Suprapubic skin (tissue), 4 donors: ENCODE data around the gene PLA2R1. TPM values are rescaled to one million over a fixed set of nuclear protein-coding genes. Genes with fewer than 3 reads are reported as not detected.

Experiments
- DNase-seq, 2 donors: peaks; one replicate each; pipeline ENCODE4 v3.0.0-alpha.2; 2019; ENCODE audit warnings: low spot score in 2 of 2
- H3K27ac ChIP-seq: fragments of 200-600 bp; sonication (generic); one replicate; pipeline ENCODE4 v1.5.1; 2019
- H3K27me3 ChIP-seq: fragments of 200-600 bp; sonication (generic); one replicate; pipeline ENCODE4 v1.5.1; 2019
- H3K36me3 ChIP-seq: fragments of 200-600 bp; sonication (generic); one replicate; pipeline ENCODE4 v1.5.1; 2019
- H3K4me1 ChIP-seq: fragments of 200-600 bp; sonication (generic); one replicate; pipeline ENCODE4 v1.5.1; 2019
- H3K4me3 ChIP-seq: fragments of 200-600 bp; sonication (generic); one replicate; pipeline ENCODE4 v1.5.1; 2019; ENCODE audit warnings: mild to moderate bottlenecking
- H3K9me3 ChIP-seq: fragments of 200-600 bp; sonication (generic); one replicate; pipeline ENCODE4 v1.5.1; 2019
- EP300 ChIP-seq: sonication (generic); formaldehyde crosslinking; IDR thresholded peaks from one replicate; pipeline ENCODE4 v1.6.1; 2017; ENCODE audit warnings: antibody characterized with exemption
- POLR2A ChIP-seq, 2 donors: fragments of 450-650 bp; IDR thresholded peaks; one replicate each; pipeline ENCODE4 v1.6.1; 2017; ENCODE audit warnings: antibody characterized with exemption in 2 of 2, mild to moderate bottlenecking in 2 of 2, moderate library complexity in 2 of 2
- POLR2AphosphoS5 ChIP-seq, 3 donors: sonication (generic); formaldehyde crosslinking; IDR thresholded peaks; one replicate each; pipeline ENCODE4 v1.6.1; 2017; ENCODE audit warnings: antibody characterized with exemption in 3 of 3
- WGBS: methylation state at CpG from one replicate; pipeline ENCODE4 v1.1.5; 2018; 5-methylcytosine and 5-hydroxymethylcytosine counted together
- total RNA-seq, 4 donors: library from RNA; depleted of rRNA; stranded (reverse); fragments of >200 nt; gene quantifications; one replicate each; pipeline ENCODE4 v1.1.0, GENCODE V29; 2016
- TF ChIP-seq, protein P1 (sequence below), 2 donors: fragments of 200-600 bp in 1 of 2; fragments of 450-650 bp in 1 of 2; sonication (generic) in 1 of 2; IDR thresholded peaks; one replicate each; pipeline ENCODE4 v1.5.1; 2016 to 2019; ENCODE audit warnings: antibody characterized with exemption in 2 of 2, mild to moderate bottlenecking in 1 of 2, moderate library complexity in 1 of 2

PLA2R1 gene
- total RNA-seq, 4 donors from 2014 or later = 31.3 to 68.8 (median 40.8) TPM

DNA sequence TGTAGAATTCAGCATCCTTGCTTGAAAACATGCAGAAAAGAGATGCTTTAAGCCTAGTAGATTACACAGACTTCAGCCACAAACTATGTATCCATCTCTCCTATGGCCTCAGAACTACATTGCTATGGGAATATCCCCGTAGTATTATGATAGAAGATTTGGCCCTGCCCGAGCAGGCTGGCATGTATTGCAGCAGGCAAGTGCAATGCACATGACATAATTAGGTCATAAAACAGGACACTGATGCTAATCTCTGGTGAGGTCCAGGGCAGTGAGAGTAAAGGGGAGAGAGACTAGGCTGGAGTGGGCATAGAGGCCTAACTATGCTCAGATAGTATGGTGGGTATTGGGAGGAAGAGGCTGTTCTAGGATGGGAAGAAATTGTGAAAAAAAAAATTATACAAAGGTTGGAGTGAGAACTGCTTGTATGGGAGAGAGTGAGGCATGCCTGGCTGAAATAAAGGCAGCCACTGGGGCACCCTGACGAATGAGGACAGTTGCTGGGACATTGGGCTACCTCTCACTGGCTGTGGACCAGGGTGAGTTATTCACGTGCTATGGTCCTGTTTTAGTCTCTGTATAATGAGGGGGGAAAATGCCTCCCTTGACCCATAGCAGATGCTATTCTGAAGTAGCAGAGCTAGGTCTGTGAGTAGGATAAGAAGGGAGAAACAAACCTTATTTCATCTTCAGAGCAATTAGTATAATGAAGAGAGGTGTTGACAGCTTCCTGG lies 1.6 kb upstream of the PLA2R1 start:
- Histone ChIP-seq H3K9me3 (no peaks in the 10 kb centered on the region), H3K36me3 (no peaks in the 10 kb centered on the region), H3K27me3 (no peaks in the 10 kb centered on the region), H3K4me3 (no peak overlapping the region), H3K4me1 (peaks cover 37% of the 10 kb centered on the region), H3K27ac (peak overlapping the region; percentile 86)
- no peak for DNase-seq
- WGBS = 72% methylated on average over 4 of the region's 4 CpGs
- TF ChIP-seq POLR2A (IDR thresholded peaks at IDR 0.05) = no peak
- no peak for TF ChIP-seq EP300
- no peak for TF ChIP-seq POLR2AphosphoS5 (IDR thresholded peaks at IDR 0.05)
- TF ChIP-seq, protein P1, sequence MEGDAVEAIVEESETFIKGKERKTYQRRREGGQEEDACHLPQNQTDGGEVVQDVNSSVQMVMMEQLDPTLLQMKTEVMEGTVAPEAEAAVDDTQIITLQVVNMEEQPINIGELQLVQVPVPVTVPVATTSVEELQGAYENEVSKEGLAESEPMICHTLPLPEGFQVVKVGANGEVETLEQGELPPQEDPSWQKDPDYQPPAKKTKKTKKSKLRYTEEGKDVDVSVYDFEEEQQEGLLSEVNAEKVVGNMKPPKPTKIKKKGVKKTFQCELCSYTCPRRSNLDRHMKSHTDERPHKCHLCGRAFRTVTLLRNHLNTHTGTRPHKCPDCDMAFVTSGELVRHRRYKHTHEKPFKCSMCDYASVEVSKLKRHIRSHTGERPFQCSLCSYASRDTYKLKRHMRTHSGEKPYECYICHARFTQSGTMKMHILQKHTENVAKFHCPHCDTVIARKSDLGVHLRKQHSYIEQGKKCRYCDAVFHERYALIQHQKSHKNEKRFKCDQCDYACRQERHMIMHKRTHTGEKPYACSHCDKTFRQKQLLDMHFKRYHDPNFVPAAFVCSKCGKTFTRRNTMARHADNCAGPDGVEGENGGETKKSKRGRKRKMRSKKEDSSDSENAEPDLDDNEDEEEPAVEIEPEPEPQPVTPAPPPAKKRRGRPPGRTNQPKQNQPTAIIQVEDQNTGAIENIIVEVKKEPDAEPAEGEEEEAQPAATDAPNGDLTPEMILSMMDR (IDR thresholded peaks at IDR 0.05) = no peak

DNA sequence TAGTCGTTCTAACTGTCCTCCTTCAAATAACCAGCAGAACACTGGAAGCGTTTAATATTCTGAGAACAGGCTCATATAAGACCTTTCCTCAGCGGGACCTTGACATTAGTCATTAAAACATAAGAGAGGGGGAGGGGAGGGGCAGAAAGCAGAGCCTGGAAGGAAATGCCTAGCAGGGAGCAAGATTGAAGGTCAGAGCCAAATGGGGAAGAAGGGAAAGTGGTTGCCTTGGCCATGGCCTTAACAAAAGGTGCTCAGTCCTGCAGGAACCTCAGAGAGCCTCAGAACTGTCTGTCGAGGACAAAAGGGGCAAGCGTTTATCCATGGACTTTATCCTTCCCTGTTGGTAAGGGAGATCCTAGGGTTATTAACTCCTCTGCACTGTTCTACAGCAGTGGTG lies 856 bp upstream of the PLA2R1 start:
- TF ChIP-seq POLR2AphosphoS5 (IDR thresholded peaks at IDR 0.05) (no peak), EP300 (no peak), POLR2A (IDR thresholded peaks at IDR 0.05) (no peak)
- TF ChIP-seq, protein P1 (IDR thresholded peaks at IDR 0.05) = no peak
- no peaks in the 10 kb centered on the region for H3K36me3 ChIP-seq

DNA sequence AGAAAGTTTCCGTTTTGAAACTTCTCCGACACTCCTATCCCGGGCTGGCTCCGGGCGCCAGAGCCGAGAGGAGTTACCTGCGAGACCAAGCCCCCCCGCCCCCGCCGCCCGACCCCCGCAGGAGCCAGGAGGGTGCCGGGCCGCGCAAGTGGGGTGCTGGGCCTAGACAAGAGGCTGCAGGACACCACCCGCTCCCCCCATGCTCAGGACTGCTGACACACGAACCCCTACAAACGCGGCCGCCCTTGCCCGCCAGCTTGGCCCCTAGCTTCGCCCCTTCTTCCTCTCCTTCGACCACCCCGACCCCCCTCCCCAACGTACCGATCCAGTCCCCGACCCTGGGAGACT lies 497 bp downstream of the PLA2R1 start:
- Histone ChIP-seq H3K9me3 (no peaks in the 10 kb centered on the region), H3K27me3 (no peaks in the 10 kb centered on the region), H3K36me3 (no peaks in the 10 kb centered on the region), H3K27ac (peak overlapping the region; percentile 86), H3K4me3 (peak overlapping the region; percentile 86), H3K4me1 (peaks cover 37% of the 10 kb centered on the region)
- WGBS = 2% methylated on average over 12 of the region's 27 CpGs
- peak in 1 of 2 donors; percentile 70 for DNase-seq
- TF ChIP-seq EP300 = no peak
- TF ChIP-seq POLR2A (IDR thresholded peaks at IDR 0.05) = no peak
- no peak for TF ChIP-seq POLR2AphosphoS5 (IDR thresholded peaks at IDR 0.05)
- TF ChIP-seq, protein P1 (IDR thresholded peaks at IDR 0.05) = no peak

More for the DNA sequence above, 856 bp upstream of the PLA2R1 start:
- 43% methylated on average over 5 of the region's 5 CpGs for WGBS
- peaks cover 37% of the 10 kb centered on the region for H3K4me1 ChIP-seq
- no peaks in the 10 kb centered on the region for H3K27me3 ChIP-seq
- H3K27ac ChIP-seq = peak overlapping the region; percentile 86
- peak overlapping the region; percentile 86 for H3K4me3 ChIP-seq
- no peak for DNase-seq
- H3K9me3 ChIP-seq = no peaks in the 10 kb centered on the region

DNA sequence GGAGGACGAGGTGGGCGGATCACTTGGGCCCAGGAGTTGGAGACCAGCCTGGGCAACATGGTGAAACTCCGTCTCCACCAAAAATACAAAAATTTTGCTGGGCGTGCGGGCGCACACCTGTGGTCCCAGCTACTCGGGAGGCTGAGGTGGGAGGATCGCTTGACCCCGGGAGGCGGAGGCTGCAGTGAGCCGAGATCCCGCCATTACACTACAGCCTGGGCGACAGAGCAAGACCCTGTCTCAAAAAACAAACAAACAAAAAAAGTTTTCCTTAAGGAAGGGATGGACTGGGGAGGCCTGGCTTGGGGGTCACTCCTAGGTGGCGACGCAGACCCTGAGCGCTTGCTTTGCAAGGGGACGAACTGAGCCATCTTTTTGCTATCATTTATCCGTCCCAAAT lies 882 bp downstream of the PLA2R1 start:
- Histone ChIP-seq H3K4me3 (peak overlapping the region; percentile 86), H3K36me3 (no peaks in the 10 kb centered on the region), H3K27ac (peak overlapping the region; percentile 86), H3K4me1 (peaks cover 37% of the 10 kb centered on the region), H3K9me3 (no peaks in the 10 kb centered on the region), H3K27me3 (no peaks in the 10 kb centered on the region)
- TF ChIP-seq POLR2A (IDR thresholded peaks at IDR 0.05) = no peak
- TF ChIP-seq, protein P1 (IDR thresholded peaks at IDR 0.05) = no peak
- WGBS = 67% methylated on average over 15 of the region's 18 CpGs
- DNase-seq = no peak

DNA sequence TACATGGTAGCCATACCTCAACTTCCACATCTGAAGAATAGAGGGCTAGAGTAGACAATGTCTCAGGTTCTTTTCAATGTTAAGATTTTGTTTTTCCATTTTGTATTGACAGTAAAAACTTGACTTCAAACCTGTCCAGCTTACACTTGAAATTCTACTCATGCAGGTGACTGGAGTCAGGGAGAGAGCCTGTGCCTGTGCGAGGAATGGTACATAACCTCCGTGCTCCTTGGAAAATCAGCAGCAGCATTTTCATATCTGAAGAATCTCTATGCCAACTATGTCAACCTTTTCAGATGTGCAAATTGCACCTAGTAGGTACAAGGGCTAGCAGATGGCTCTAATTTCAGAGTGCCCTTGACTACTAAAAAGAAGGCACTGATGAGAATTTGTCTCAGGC lies 2.1 kb downstream of the PLA2R1 start:
- Histone ChIP-seq H3K4me3 (peak overlapping the region; percentile 86), H3K9me3 (no peaks in the 10 kb centered on the region), H3K36me3 (no peaks in the 10 kb centered on the region), H3K27ac (no peak overlapping the region), H3K27me3 (no peaks in the 10 kb centered on the region), H3K4me1 (peaks cover 41% of the 10 kb centered on the region)
- 94% methylated on average over 2 of the region's 2 CpGs for WGBS
- DNase-seq = no peak
- TF ChIP-seq POLR2AphosphoS5 (IDR thresholded peaks at IDR 0.05) = no peak
- TF ChIP-seq POLR2A (IDR thresholded peaks at IDR 0.05) = no peak
- TF ChIP-seq EP300 = no peak
- TF ChIP-seq, protein P1 (IDR thresholded peaks at IDR 0.05) = no peak
